Measurements from ENCODE around the gene DMXL1.
A peak's percentile ranks its signal among the peaks of the same experiment; 100 is the strongest.
"Not testable (repeated sequence)": the region's sequence is repeated elsewhere in the genome, so short reads cannot be mapped to it uniquely, and the experiment has no call there.

Gene DMXL1

DNA sequence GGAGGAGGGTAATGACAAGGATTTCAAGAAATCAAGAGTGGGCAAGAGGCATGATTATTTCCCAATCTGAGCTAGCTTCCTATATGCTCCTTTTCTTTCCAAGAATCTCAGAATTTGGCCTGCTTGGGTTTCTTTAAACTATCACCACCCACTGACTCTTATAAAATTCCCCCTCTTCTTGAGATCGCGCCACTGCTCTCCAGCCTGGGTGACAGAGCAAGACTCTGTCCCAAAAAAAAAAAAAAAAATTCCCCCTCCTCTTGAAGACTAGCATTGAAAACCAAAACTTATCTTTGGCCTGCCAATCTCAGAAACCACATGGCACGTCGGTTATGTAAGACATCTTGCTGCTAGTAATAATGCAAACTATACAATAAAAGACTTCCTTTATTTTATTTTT, 3.4 kb upstream of the DMXL1 start:
- TF ChIP-seq, protein P1, sequence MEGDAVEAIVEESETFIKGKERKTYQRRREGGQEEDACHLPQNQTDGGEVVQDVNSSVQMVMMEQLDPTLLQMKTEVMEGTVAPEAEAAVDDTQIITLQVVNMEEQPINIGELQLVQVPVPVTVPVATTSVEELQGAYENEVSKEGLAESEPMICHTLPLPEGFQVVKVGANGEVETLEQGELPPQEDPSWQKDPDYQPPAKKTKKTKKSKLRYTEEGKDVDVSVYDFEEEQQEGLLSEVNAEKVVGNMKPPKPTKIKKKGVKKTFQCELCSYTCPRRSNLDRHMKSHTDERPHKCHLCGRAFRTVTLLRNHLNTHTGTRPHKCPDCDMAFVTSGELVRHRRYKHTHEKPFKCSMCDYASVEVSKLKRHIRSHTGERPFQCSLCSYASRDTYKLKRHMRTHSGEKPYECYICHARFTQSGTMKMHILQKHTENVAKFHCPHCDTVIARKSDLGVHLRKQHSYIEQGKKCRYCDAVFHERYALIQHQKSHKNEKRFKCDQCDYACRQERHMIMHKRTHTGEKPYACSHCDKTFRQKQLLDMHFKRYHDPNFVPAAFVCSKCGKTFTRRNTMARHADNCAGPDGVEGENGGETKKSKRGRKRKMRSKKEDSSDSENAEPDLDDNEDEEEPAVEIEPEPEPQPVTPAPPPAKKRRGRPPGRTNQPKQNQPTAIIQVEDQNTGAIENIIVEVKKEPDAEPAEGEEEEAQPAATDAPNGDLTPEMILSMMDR (IDR thresholded peaks at IDR 0.05; ENCODE audit: low read depth, low read length) = no peak
- no peak overlapping the region for H3K4me3 ChIP-seq (ENCODE audit: low read depth, low read length)

DNA sequence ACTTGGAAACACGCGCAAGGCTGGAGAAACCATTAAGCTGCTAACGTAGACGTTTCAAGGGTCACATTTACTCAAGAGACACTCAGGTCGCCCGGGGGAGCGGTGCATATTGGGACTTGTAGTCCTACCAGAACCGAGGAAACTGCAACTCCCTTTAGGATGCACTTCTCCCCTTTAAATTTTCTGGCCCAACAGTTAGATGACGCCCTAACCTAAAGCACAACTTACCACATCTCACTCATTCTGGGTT, 384 bp upstream of the DMXL1 start:
- TF ChIP-seq, protein P1 (IDR thresholded peaks at IDR 0.05; ENCODE audit: low read depth, low read length) = no peak

DNA sequence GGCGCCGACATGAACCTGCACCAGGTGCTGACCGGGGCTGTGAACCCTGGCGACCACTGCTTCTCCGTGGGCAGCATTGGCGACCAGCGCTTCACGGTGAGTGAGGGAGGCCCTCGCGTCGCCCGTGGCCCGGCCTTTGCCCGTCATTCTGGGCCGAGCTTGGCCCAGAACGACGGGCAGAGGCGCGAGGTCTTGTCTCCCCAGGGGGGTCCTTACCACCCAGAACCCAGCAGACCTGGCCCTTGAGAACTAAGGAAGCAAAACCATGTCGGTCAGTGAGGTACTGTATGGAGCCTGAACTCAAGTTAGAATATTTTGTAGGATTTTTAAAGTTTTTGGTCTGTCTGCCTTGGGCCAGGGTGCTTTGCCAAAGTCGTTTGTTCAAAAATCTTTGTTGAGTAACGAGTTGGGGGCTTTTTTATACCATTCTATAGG, 691 bp downstream of the DMXL1 start:
- peak overlapping the region; percentile 93 for H3K4me3 ChIP-seq (ENCODE audit: low read depth, low read length)
- TF ChIP-seq, protein P1 (IDR thresholded peaks at IDR 0.05; ENCODE audit: low read depth, low read length) = no peak

More for the DNA sequence above, 384 bp upstream of the DMXL1 start:
- peak overlapping the region; percentile 93 for H3K4me3 ChIP-seq (ENCODE audit: low read depth, low read length)

DNA sequence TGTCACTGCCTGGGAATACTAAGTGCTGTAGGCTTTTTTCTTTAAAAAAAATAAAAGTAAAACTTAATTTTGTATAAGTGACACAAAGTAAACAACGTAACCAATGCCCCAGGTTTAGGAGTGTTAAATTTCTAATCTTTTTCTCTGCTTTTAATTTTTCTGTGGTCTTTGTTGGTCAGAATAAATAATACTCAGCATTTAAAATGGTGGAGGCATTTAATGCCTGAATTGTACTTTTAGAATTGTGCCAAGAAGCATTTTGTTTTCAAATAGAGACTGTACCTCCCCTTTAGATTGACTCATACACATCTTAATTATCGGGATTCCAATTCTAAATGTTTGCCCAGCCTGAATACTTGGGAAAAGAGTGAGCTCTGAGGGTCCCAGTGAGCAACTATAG, 1.6 kb downstream of the DMXL1 start:
- H3K4me3 ChIP-seq (ENCODE audit: low read depth, low read length) = peak overlapping the region; percentile 93; the same call in 1 of the 2 replicates
- TF ChIP-seq, protein P1 (IDR thresholded peaks at IDR 0.05; ENCODE audit: low read depth, low read length) = no peak

DNA sequence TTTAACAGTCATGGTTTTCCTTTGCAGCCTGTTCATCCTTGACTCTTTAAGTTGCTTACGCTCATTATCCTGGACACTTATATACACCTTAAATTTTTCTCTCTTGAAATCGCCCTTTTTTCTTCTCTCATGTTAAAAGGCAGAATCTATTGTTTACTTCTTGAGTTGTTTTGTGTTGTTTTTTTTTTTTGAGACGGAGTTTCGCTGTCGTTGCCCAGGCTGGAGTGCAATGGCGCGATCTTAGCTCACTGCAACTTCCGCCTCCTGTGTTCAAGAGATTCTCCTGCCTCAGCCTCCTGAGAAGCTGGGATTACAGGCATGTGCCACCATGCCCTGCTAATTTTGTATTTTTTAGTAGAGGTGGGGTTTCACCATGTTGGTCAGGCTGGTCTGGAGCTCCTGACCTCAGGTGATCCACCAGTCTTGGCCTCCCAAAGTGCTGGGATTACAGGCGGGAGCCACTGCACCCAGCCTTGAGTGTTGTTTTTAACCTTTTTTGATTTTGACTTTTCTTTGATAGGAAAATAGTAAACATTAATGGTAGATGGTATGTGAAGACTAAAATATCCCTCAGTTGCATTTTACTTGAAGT, 3.0 kb downstream of the DMXL1 start:
- H3K4me3 ChIP-seq (ENCODE audit: low read depth, low read length) = not testable (repeated sequence)

DNA sequence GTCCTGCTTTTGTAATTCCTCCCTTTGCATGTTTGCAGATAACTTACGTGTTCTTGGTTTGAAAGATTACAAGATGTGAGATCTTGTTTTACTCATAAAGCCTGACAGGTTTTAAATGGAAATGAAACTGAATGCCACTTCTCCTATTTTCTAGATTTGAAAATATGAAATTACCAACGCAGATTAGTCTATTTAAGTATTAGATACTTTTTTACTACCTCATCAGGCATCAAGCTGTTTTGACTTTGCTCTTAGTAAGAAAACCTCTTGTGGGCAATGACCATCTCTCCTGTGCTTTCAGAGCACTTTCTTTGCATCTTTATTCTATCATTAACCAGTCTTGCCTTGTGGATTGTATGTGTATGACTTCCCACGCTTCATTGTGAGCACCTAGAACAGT, 3.5 kb downstream of the DMXL1 start:
- H3K4me3 ChIP-seq (ENCODE audit: low read depth, low read length) = no peak overlapping the region
- TF ChIP-seq, protein P1 (IDR thresholded peaks at IDR 0.05; ENCODE audit: low read depth, low read length) = no peak

DNA sequence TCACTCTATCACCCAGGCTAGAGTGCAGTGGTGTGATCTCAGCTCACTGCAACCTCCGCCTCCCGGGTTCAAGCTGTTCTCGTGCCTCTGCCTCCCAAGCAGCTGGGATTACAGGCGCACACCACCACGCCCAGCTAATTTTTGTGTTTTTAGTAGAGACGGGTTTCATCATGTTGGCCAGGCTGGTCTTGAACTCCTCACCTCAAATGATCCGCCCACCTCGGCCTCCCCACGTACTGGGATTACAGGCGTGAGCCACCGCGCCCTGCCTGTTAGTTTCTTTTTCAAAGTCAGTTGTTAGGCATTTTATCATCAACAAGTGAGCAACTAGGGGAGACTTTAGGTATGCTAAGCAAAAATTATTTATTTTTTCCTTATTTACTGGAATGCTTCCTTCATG, 4.4 kb downstream of the DMXL1 start:
- H3K4me3 ChIP-seq (ENCODE audit: low read depth, low read length) = not testable (repeated sequence)

DNA sequence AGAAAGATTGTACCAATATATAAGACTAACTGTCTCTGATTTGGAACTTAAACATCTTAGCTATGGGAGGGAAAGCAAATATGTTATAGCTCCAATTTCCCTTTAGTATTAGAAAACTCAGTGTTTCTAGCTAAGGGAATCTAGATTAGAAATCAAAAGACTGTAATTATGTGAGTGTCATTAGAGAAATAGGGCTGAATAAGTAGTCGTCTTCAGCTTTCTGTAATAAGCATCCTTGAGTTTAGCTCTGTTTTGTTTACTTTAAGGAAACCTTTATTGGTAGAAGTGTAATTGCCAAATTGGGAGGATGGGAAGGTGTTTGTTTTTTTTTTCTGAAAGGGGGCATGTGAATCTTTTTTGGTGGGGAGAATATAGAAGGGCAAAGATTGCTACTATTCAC, 5.2 kb downstream of the DMXL1 start:
- TF ChIP-seq, protein P1 (IDR thresholded peaks at IDR 0.05; ENCODE audit: low read depth, low read length) = no peak
- H3K4me3 ChIP-seq (ENCODE audit: low read depth, low read length) = no peak overlapping the region

Measured in WI38 (cell line).